ENCODE data around the gene ZNF862. TPM values are rescaled to one million over a fixed set of nuclear protein-coding genes. Genes with fewer than 3 reads are reported as not detected.

The ZNF862 gene
- total and polyA plus RNA-seq, 2 of the 8 experiments (the other 6 are each of a cell fraction or from before 2014, with no cell fraction given) = 1.8 to 3.9 TPM

DNA sequence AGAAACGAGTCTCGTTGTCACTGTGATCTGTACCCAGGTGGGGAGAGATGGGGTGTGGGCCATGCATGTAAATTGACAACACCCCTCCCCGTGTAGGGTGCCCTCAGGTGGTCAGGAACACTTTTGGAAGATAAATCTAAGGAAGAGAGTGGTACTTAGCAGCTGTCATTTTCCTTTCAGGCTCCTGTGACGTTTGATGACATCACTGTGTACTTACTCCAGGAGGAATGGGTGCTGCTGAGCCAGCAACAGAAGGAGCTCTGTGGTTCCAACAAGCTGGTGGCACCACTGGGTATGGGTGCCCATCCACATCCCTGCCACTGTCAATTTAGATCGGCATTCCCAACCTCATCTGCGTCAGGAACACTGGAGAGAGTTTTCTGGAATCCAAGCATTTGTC is 6.3 kb downstream of the ZNF862 start:
- H3K27ac ChIP-seq (ENCODE audit: low read depth, low read length) = no peak overlapping the region

More for the DNA sequence above, 6.3 kb downstream of the ZNF862 start:
- no peak overlapping the region for H2AFZ ChIP-seq (ENCODE audit: low read length)
- H3K79me1 ChIP-seq (ENCODE audit: low read depth, low read length) = no peaks in the 10 kb centered on the region
- no peak overlapping the region for H3K4me3 ChIP-seq (ENCODE audit: extremely low read depth in 1 of 4, insufficient read depth in 2 of 4, low read depth in 3 of 4, low read length in 4 of 4)
- H3K36me3 ChIP-seq (ENCODE audit: control insufficient read depth in 2 of 4, insufficient read depth in 4 of 4, low read length in 3 of 4) = no peaks in the 10 kb centered on the region
- H2BK5ac ChIP-seq (ENCODE audit: low read depth, low read length) = no peak overlapping the region
- H3K9me3 ChIP-seq (ENCODE audit: insufficient read depth in 2 of 2, low read depth in 1 of 2, low read length in 1 of 2) = no peaks in the 10 kb centered on the region
- H2BK12ac ChIP-seq (ENCODE audit: low read depth, low read length) = no peak overlapping the region
- H2BK15ac ChIP-seq (ENCODE audit: low read length) = no peak overlapping the region
- no peak overlapping the region for H3K56ac ChIP-seq (replicated peaks; ENCODE audit: insufficient read length, low read depth, low read length)
- H3K4me2 ChIP-seq (ENCODE audit: insufficient read depth in 1 of 2, low read depth in 2 of 2, low read length in 2 of 2) = no peak overlapping the region
- no peaks in the 10 kb centered on the region for H3K79me2 ChIP-seq (ENCODE audit: control insufficient read depth in 1 of 2, insufficient read depth in 2 of 2, low read length in 2 of 2)
- H2BK120ac ChIP-seq (replicated peaks; ENCODE audit: low read depth, low read length) = no peak overlapping the region
- POLR2A ChIA-PET (ENCODE audit: partially characterized antibody) = interaction anchor here (1.0 kb wide), 1 partner anchor 28 kb away, joined by 4 read pairs; no protein-coding TSS in a partner anchor
- no peak for TF ChIP-seq CBX8 (IDR thresholded peaks at IDR 0.05; ENCODE audit: borderline replicate concordance, low read depth, low read length)
- TF ChIP-seq CHD2 (IDR thresholded peaks at IDR 0.05; ENCODE audit: low read length) = no peak
- TF ChIP-seq, protein P1, sequence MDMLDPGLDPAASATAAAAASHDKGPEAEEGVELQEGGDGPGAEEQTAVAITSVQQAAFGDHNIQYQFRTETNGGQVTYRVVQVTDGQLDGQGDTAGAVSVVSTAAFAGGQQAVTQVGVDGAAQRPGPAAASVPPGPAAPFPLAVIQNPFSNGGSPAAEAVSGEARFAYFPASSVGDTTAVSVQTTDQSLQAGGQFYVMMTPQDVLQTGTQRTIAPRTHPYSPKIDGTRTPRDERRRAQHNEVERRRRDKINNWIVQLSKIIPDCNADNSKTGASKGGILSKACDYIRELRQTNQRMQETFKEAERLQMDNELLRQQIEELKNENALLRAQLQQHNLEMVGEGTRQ (IDR thresholded peaks at IDR 0.05; ENCODE audit: low read length) = no peak
- no peak for TF ChIP-seq SUZ12 (IDR thresholded peaks at IDR 0.05; ENCODE audit: low read length)
- no peak for TF ChIP-seq GABPA (IDR thresholded peaks at IDR 0.05; ENCODE audit: borderline replicate concordance, insufficient read depth, low read length)
- TF ChIP-seq TBP (IDR thresholded peaks at IDR 0.05; ENCODE audit: low read depth, low read length) = no peak
- no peak for TF ChIP-seq SRF (IDR thresholded peaks at IDR 0.05; ENCODE audit: low read depth, low read length)
- no peak for TF ChIP-seq SAP30 (IDR thresholded peaks at IDR 0.05; ENCODE audit: insufficient read depth, insufficient replicate concordance, low read length)
- no peak for TF ChIP-seq SP1 (IDR thresholded peaks at IDR 0.05; ENCODE audit: low read depth, low read length)
- H3K23ac ChIP-seq (ENCODE audit: insufficient read length) = no peak overlapping the region
- FAIRE-seq (no peak), DNase-seq (ENCODE audit: low read depth in 1 of 2, low spot score in 2 of 2) (no peak)
- CTCF ChIA-PET (ENCODE audit: partially characterized antibody) = interaction anchor here (1.2 to 13.8 kb wide), 5 partner anchors 17 to 48 kb away, joined by 3 to 209 read pairs (median 7); no protein-coding TSS in a partner anchor
- H2AK5ac ChIP-seq (ENCODE audit: low read depth, low read length) = no peak overlapping the region
- no peak overlapping the region for H3K4ac ChIP-seq (replicated peaks; ENCODE audit: insufficient read length, low read depth, low read length)
- H4K91ac ChIP-seq (replicated peaks; ENCODE audit: insufficient read length, low read length) = no peak overlapping the region
- no peak overlapping the region for H3K14ac ChIP-seq (ENCODE audit: insufficient read length)
- peaks cover 0 to 2% (median 0%) of the 10 kb centered on the region in 4 experiments; a peak in 1 of 7 replicates for H3K4me1 ChIP-seq (replicated peaks in 1 of 4; ENCODE audit: control insufficient read depth in 3 of 4, insufficient read depth in 4 of 4, low read length in 3 of 4)
- H2BK20ac ChIP-seq (ENCODE audit: low read length) = no peak overlapping the region
- no peaks in the 10 kb centered on the region; a peak in 2 of 7 replicates for H3K27me3 ChIP-seq (replicated peaks in 1 of 4; ENCODE audit: control insufficient read depth in 3 of 4, extremely low read depth in 1 of 4, insufficient read depth in 3 of 4, low read length in 3 of 4)
- no peak overlapping the region for H3K9ac ChIP-seq (replicated peaks in 1 of 4; ENCODE audit: extremely low read depth in 1 of 4, low read depth in 3 of 4, low read length in 3 of 4)
- H4K8ac ChIP-seq (ENCODE audit: extremely low read depth, insufficient read depth, low read length) = no peak overlapping the region
- no peak overlapping the region for H3K18ac ChIP-seq (ENCODE audit: extremely low read depth, low read length)
- WGBS, 2 experiments (ENCODE audit: extremely low coverage in 1 of 2, insufficient coverage in 1 of 2, insufficient read length in 1 of 2, insufficient replicate concordance in 2 of 2, low coverage in 1 of 2, low lambda C conversion rate in 2 of 2, missing lambda C conversion rate in 1 of 2) = 78% methylated on average over 6 of the region's 6 CpGs; no CpG with 5 or more reads in 1 of the 2 experiments
- no peaks in the 10 kb centered on the region for H3K23me2 ChIP-seq (ENCODE audit: low read depth, low read length)
- H4K20me1 ChIP-seq (replicated peaks in 1 of 2; ENCODE audit: control insufficient read depth in 1 of 2, insufficient read depth in 2 of 2, low read length in 2 of 2) = no peaks in the 10 kb centered on the region
- no peak overlapping the region for H4K5ac ChIP-seq (ENCODE audit: insufficient read length, low read depth, low read length)
